ENCODE measurements around the gene PNMA6E. TPM values are rescaled to one million over a fixed set of nuclear protein-coding genes. Genes with fewer than 3 reads are reported as not detected.

PNMA6E gene
- total and polyA plus RNA-seq, 2 experiments from 2014 or later = not detected

- Mint-ChIP-seq H3K36me3 (ENCODE audit: low read depth) (no peaks in the 10 kb centered on the region), H3K4me1 (peaks cover 4% of the 10 kb centered on the region; the same call in 2 of the 3 replicates), H3K27me3 (ENCODE audit: insufficient read depth, low read depth, poor library complexity) (no peaks in the 10 kb centered on the region), H3K4me3 (no peak overlapping the region), H3K9me3 (no peaks in the 10 kb centered on the region; the same call in 2 of the 3 replicates), H3K27ac (no peak overlapping the region)
- no peaks in the 10 kb centered on the region for H3K27me3 ChIP-seq (ENCODE audit: insufficient read depth)
- no peaks in the 10 kb centered on the region for H3K36me3 ChIP-seq (ENCODE audit: insufficient read depth)
- no peak for DNase-seq (ENCODE audit: low spot score)
- H2AFZ ChIP-seq = no peak overlapping the region
- H3K4me3 ChIP-seq = no peak overlapping the region
- H3F3A ChIP-seq (replicated peaks; ENCODE audit: low read depth) = no peaks in the 10 kb centered on the region
- H3K79me2 ChIP-seq (replicated peaks; ENCODE audit: insufficient read depth) = no peaks in the 10 kb centered on the region
- no peak overlapping the region for H3K27ac ChIP-seq (ENCODE audit: low read depth)
- ATAC-seq = no peak
- H3K4me2 ChIP-seq = no peak overlapping the region
- TF ChIP-seq CREB1 (CRISPR knock-in tag; IDR thresholded peaks at IDR 0.05; ENCODE audit: low read depth) (no peak), ZNF331 (CRISPR knock-in tag; IDR thresholded peaks at IDR 0.05; ENCODE audit: low read depth) (no peak), ZNF462 (CRISPR knock-in tag; IDR thresholded peaks at IDR 0.05) (no peak), JUNB (IDR thresholded peaks at IDR 0.05; ENCODE audit: unreplicated experiment) (no peak), STAT1 (IDR thresholded peaks at IDR 0.05; ENCODE audit: unreplicated experiment) (no peak), POLR2AphosphoS5 (IDR thresholded peaks at IDR 0.05; ENCODE audit: low read depth) (no peak), EZH2phosphoT487 (IDR thresholded peaks at IDR 0.05; ENCODE audit: unreplicated experiment) (no peak), NANOG (IDR thresholded peaks at IDR 0.05; ENCODE audit: borderline replicate concordance) (no peak), EZH2 (IDR thresholded peaks at IDR 0.05; ENCODE audit: low read depth, unreplicated experiment) (no peak), ZNF114 (CRISPR knock-in tag; IDR thresholded peaks at IDR 0.05) (no peak)
- TF ChIP-seq, protein P1, sequence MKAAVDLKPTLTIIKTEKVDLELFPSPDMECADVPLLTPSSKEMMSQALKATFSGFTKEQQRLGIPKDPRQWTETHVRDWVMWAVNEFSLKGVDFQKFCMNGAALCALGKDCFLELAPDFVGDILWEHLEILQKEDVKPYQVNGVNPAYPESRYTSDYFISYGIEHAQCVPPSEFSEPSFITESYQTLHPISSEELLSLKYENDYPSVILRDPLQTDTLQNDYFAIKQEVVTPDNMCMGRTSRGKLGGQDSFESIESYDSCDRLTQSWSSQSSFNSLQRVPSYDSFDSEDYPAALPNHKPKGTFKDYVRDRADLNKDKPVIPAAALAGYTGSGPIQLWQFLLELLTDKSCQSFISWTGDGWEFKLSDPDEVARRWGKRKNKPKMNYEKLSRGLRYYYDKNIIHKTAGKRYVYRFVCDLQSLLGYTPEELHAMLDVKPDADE (IDR thresholded peaks at IDR 0.05) = no peak
- TF ChIP-seq, protein P2, sequence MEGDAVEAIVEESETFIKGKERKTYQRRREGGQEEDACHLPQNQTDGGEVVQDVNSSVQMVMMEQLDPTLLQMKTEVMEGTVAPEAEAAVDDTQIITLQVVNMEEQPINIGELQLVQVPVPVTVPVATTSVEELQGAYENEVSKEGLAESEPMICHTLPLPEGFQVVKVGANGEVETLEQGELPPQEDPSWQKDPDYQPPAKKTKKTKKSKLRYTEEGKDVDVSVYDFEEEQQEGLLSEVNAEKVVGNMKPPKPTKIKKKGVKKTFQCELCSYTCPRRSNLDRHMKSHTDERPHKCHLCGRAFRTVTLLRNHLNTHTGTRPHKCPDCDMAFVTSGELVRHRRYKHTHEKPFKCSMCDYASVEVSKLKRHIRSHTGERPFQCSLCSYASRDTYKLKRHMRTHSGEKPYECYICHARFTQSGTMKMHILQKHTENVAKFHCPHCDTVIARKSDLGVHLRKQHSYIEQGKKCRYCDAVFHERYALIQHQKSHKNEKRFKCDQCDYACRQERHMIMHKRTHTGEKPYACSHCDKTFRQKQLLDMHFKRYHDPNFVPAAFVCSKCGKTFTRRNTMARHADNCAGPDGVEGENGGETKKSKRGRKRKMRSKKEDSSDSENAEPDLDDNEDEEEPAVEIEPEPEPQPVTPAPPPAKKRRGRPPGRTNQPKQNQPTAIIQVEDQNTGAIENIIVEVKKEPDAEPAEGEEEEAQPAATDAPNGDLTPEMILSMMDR (conservative IDR thresholded peaks at IDR 0.05; ENCODE audit: low read depth in 2 of 2) = no peak
- TF ChIP-seq, protein P3, sequence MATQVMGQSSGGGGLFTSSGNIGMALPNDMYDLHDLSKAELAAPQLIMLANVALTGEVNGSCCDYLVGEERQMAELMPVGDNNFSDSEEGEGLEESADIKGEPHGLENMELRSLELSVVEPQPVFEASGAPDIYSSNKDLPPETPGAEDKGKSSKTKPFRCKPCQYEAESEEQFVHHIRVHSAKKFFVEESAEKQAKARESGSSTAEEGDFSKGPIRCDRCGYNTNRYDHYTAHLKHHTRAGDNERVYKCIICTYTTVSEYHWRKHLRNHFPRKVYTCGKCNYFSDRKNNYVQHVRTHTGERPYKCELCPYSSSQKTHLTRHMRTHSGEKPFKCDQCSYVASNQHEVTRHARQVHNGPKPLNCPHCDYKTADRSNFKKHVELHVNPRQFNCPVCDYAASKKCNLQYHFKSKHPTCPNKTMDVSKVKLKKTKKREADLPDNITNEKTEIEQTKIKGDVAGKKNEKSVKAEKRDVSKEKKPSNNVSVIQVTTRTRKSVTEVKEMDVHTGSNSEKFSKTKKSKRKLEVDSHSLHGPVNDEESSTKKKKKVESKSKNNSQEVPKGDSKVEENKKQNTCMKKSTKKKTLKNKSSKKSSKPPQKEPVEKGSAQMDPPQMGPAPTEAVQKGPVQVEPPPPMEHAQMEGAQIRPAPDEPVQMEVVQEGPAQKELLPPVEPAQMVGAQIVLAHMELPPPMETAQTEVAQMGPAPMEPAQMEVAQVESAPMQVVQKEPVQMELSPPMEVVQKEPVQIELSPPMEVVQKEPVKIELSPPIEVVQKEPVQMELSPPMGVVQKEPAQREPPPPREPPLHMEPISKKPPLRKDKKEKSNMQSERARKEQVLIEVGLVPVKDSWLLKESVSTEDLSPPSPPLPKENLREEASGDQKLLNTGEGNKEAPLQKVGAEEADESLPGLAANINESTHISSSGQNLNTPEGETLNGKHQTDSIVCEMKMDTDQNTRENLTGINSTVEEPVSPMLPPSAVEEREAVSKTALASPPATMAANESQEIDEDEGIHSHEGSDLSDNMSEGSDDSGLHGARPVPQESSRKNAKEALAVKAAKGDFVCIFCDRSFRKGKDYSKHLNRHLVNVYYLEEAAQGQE (IDR thresholded peaks at IDR 0.05; ENCODE audit: unreplicated experiment) = no peak
- H3K9me2 ChIP-seq (ENCODE audit: insufficient read depth) = no peaks in the 10 kb centered on the region
- H3K4me1 ChIP-seq (ENCODE audit: insufficient read depth) = no peaks in the 10 kb centered on the region
- no peaks in the 10 kb centered on the region for H4K20me1 ChIP-seq (replicated peaks; ENCODE audit: insufficient read depth)
These were observed 8.4 kb downstream of the PNMA6E start for GRCh38 chrX:153392642-153393321.
